Measurements from ENCODE around the gene TRIM2.

DNA sequence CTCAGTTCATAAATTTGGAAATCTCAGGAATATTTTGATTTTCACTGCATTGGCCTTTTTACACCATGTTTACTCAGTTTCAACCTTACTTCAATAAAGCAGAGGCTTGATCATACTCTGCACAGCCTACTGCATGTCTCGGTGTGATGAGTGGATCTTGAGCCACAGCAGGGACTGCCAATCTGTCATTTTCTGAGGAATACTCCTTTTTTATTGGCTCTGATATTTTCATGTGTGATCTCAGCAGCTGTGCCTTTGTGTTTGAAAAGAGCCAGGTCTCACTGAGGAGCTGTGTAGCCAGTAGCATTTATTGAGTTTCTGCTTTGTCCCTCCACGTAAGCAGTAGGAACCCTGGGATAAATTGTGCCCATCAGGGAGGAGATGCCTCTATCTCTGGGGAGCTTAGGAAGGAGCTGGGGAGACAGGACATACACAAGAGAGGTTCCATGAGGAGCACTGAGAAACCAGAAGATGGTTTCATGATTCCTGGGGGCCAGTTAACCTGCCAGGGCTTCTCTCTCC is 18.9 kb upstream of the TRIM2 start:
- no peak for TF ChIP-seq POLR2A (IDR thresholded peaks at IDR 0.05)
- TF ChIP-seq, protein P1, sequence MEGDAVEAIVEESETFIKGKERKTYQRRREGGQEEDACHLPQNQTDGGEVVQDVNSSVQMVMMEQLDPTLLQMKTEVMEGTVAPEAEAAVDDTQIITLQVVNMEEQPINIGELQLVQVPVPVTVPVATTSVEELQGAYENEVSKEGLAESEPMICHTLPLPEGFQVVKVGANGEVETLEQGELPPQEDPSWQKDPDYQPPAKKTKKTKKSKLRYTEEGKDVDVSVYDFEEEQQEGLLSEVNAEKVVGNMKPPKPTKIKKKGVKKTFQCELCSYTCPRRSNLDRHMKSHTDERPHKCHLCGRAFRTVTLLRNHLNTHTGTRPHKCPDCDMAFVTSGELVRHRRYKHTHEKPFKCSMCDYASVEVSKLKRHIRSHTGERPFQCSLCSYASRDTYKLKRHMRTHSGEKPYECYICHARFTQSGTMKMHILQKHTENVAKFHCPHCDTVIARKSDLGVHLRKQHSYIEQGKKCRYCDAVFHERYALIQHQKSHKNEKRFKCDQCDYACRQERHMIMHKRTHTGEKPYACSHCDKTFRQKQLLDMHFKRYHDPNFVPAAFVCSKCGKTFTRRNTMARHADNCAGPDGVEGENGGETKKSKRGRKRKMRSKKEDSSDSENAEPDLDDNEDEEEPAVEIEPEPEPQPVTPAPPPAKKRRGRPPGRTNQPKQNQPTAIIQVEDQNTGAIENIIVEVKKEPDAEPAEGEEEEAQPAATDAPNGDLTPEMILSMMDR (IDR thresholded peaks at IDR 0.05) = no peak

All from body of pancreas (tissue), 4 donors.